SIG-M5 treated with dmso at 0.1 percent for 504 hours (cell line): Measurements from ENCODE around the gene SSBP3.

Experiments
- DNase-seq: peaks from one replicate; lab custom pipeline; 2025; ENCODE audit not compliant: unreplicated experiment; lab: John Stamatoyannopoulos, UW

SSBP3 gene

GRCh38 chr1:54410359-54410758 is 4.2 kb upstream of the SSBP3 start:
- DNase-seq: no peak

GRCh38 chr1:54409156-54410142 is 3.3 kb upstream of the SSBP3 start:
- DNase-seq: peak; percentile 8

- no peak for DNase-seq
Measured at GRCh38 chr1:54408147-54409066, 2.2 kb upstream of the SSBP3 start.

- DNase-seq: peak; percentile 91
Measured at GRCh38 chr1:54407404-54408146, 1.4 kb upstream of the SSBP3 start.

GRCh38 chr1:54407154-54407403 is 885 bp upstream of the SSBP3 start:
- DNase-seq: no peak

GRCh38 chr1:54405898-54406293 is 298 bp downstream of the SSBP3 start:
- no peak for DNase-seq

GRCh38 chr1:54404939-54405897 is 976 bp downstream of the SSBP3 start:
- no peak for DNase-seq

GRCh38 chr1:54404263-54404662 is 1.9 kb downstream of the SSBP3 start:
- no peak for DNase-seq

GRCh38 chr1:54403808-54404261 is 2.4 kb downstream of the SSBP3 start:
- peak; percentile 30 for DNase-seq

GRCh38 chr1:54403405-54403804 is 2.8 kb downstream of the SSBP3 start:
- no peak for DNase-seq

GRCh38 chr1:54402896-54403295 is 3.3 kb downstream of the SSBP3 start:
- DNase-seq: no peak

- no peak for DNase-seq
Measured at GRCh38 chr1:54401799-54402198, 4.4 kb downstream of the SSBP3 start.

GRCh38 chr1:54400329-54400728 is 5.9 kb downstream of the SSBP3 start:
- DNase-seq: no peak

GRCh38 chr1:54399765-54400164 is 6.4 kb downstream of the SSBP3 start:
- DNase-seq: no peak

GRCh38 chr1:54398963-54399528 is 7.1 kb downstream of the SSBP3 start:
- DNase-seq: no peak

GRCh38 chr1:54397980-54398379 is 8.2 kb downstream of the SSBP3 start:
- no peak for DNase-seq

GRCh38 chr1:54397090-54397591 is 9.1 kb downstream of the SSBP3 start:
- DNase-seq: no peak

- no peak for DNase-seq
Measured at GRCh38 chr1:54396261-54396933, 9.8 kb downstream of the SSBP3 start.
